Subcutaneous abdominal adipose tissue (tissue), 5 donors: Measurements from ENCODE around the gene NIM1K.

Experiments
- H3K27ac ChIP-seq: one replicate; pipeline ENCODE4 v1.7.0; 2013; ENCODE audit warnings: low read depth, mild to moderate bottlenecking, inconsistent platforms, low read length, moderate library complexity
- H3K27me3 ChIP-seq, 5 donors: one replicate each; pipeline ENCODE4 v1.7.0; 2013; ENCODE audit warnings: low read length in 5 of 5, inconsistent platforms in 1 of 5; ENCODE audit not compliant: control insufficient read depth in 5 of 5, insufficient read depth in 4 of 5
- H3K36me3 ChIP-seq, 5 donors: one replicate each; pipeline ENCODE4 v1.7.0; 2013; ENCODE audit warnings: low read length in 5 of 5; ENCODE audit not compliant: control insufficient read depth in 5 of 5, insufficient read depth in 5 of 5
- H3K4me1 ChIP-seq, 5 donors: one replicate each; pipeline ENCODE4 v1.7.0; 2013; ENCODE audit warnings: low read length in 5 of 5, mild to moderate bottlenecking in 3 of 5, moderate library complexity in 1 of 5; ENCODE audit not compliant: control insufficient read depth in 5 of 5, insufficient read depth in 5 of 5
- H3K4me3 ChIP-seq, 5 donors: one replicate each; pipeline ENCODE4 v1.7.0; 2013; ENCODE audit warnings: low read length in 5 of 5, low read depth in 1 of 5
- H3K9ac ChIP-seq, 5 donors: one replicate each; pipeline ENCODE4 v1.7.0; 2013; ENCODE audit warnings: low read length in 5 of 5, mild to moderate bottlenecking in 4 of 5, moderate library complexity in 3 of 5
- H3K9me3 ChIP-seq, 5 donors: one replicate each; pipeline ENCODE4 v1.7.0; 2013; ENCODE audit warnings: low read length in 5 of 5; ENCODE audit not compliant: control insufficient read depth in 5 of 5
- donor health status: healthy.
- donor health status: healthy.
- donor health status: healthy.
- donor health status: healthy.
- donor health status: healthy.

The NIM1K gene

GRCh38 chr5:43202380-43202779 lies 10.4 kb downstream of the NIM1K start:
- H3K4me3 ChIP-seq, result no peak overlapping the region

GRCh38 chr5:43203373-43203772 lies 11.3 kb downstream of the NIM1K start:
- Histone ChIP-seq H3K27me3 (peaks cover 0 to 5% (median 0%) of the 10 kb centered on the region in 5 donors), H3K27ac (no peak overlapping the region), H3K4me3 (no peak overlapping the region), H3K9ac (no peak overlapping the region), H3K9me3 (no peaks in the 10 kb centered on the region), H3K36me3 (no peaks in the 10 kb centered on the region), H3K4me1 (no peaks in the 10 kb centered on the region)

More at GRCh38 chr5:43202380-43202779, 10.4 kb downstream of the NIM1K start:
- Histone ChIP-seq H3K36me3 (no peaks in the 10 kb centered on the region), H3K27me3 (peaks cover 0 to 5% (median 0%) of the 10 kb centered on the region in 5 donors), H3K9me3 (no peaks in the 10 kb centered on the region), H3K9ac (no peak overlapping the region), H3K4me1 (no peaks in the 10 kb centered on the region), H3K27ac (no peak overlapping the region)

- Histone ChIP-seq H3K36me3 (no peaks in the 10 kb centered on the region), H3K27me3 (peaks cover 0 to 5% (median 0%) of the 10 kb centered on the region in 5 donors), H3K9me3 (no peaks in the 10 kb centered on the region), H3K9ac (no peak overlapping the region), H3K4me1 (no peaks in the 10 kb centered on the region), H3K27ac (no peak overlapping the region), H3K4me3 (no peak overlapping the region)
Observed at GRCh38 chr5:43204958-43205357, 12.9 kb downstream of the NIM1K start.

- Histone ChIP-seq H3K27ac (no peak overlapping the region), H3K4me1 (no peaks in the 10 kb centered on the region), H3K36me3 (no peaks in the 10 kb centered on the region), H3K27me3 (peaks cover 0 to 5% (median 0%) of the 10 kb centered on the region in 5 donors), H3K9ac (no peak overlapping the region), H3K4me3 (no peak overlapping the region), H3K9me3 (no peaks in the 10 kb centered on the region)
Observed at GRCh38 chr5:43207601-43208000, 15.6 kb downstream of the NIM1K start.

GRCh38 chr5:43208658-43209057 lies 16.6 kb downstream of the NIM1K start:
- Histone ChIP-seq H3K27ac (no peak overlapping the region), H3K4me1 (no peaks in the 10 kb centered on the region), H3K4me3 (no peak overlapping the region), H3K9me3 (no peaks in the 10 kb centered on the region), H3K36me3 (no peaks in the 10 kb centered on the region), H3K9ac (no peak overlapping the region), H3K27me3 (peaks cover 0 to 5% (median 0%) of the 10 kb centered on the region in 5 donors)

- Histone ChIP-seq H3K27me3 (peaks cover 0 to 5% (median 0%) of the 10 kb centered on the region in 5 donors), H3K36me3 (no peaks in the 10 kb centered on the region), H3K4me3 (no peak overlapping the region), H3K9me3 (no peaks in the 10 kb centered on the region), H3K9ac (no peak overlapping the region), H3K27ac (no peak overlapping the region), H3K4me1 (no peaks in the 10 kb centered on the region)
Observed at GRCh38 chr5:43209060-43209459, 17.0 kb downstream of the NIM1K start.

- Histone ChIP-seq H3K4me3 (no peak overlapping the region), H3K4me1 (no peaks in the 10 kb centered on the region), H3K9me3 (no peaks in the 10 kb centered on the region), H3K36me3 (no peaks in the 10 kb centered on the region), H3K9ac (no peak overlapping the region), H3K27me3 (peaks cover 0 to 5% (median 0%) of the 10 kb centered on the region in 5 donors), H3K27ac (no peak overlapping the region)
Observed at GRCh38 chr5:43209833-43210232, 17.8 kb downstream of the NIM1K start.

- Histone ChIP-seq H3K9me3 (no peaks in the 10 kb centered on the region), H3K4me1 (no peaks in the 10 kb centered on the region), H3K27ac (no peak overlapping the region), H3K4me3 (no peak overlapping the region), H3K27me3 (peaks cover 0 to 5% (median 0%) of the 10 kb centered on the region in 5 donors), H3K9ac (no peak overlapping the region), H3K36me3 (no peaks in the 10 kb centered on the region)
Observed at GRCh38 chr5:43210570-43210969, 18.5 kb downstream of the NIM1K start.

- H3K9me3 ChIP-seq, result no peaks in the 10 kb centered on the region
- H3K27me3 ChIP-seq, result peaks cover 0 to 4% (median 0%) of the 10 kb centered on the region in 5 donors
- no peak overlapping the region for H3K9ac ChIP-seq
- no peak overlapping the region for H3K27ac ChIP-seq
- no peak overlapping the region for H3K4me3 ChIP-seq
- no peaks in the 10 kb centered on the region for H3K4me1 ChIP-seq
- H3K36me3 ChIP-seq, result no peaks in the 10 kb centered on the region
Observed at GRCh38 chr5:43213951-43214350, 21.9 kb downstream of the NIM1K start.

GRCh38 chr5:43215073-43215631 lies 23.1 kb downstream of the NIM1K start:
- H3K27me3 ChIP-seq, result no peaks in the 10 kb centered on the region
- no peak overlapping the region for H3K9ac ChIP-seq
- H3K9me3 ChIP-seq, result no peaks in the 10 kb centered on the region
- no peaks in the 10 kb centered on the region for H3K36me3 ChIP-seq
- H3K4me1 ChIP-seq, result no peaks in the 10 kb centered on the region
- H3K27ac ChIP-seq, result no peak overlapping the region
- no peak overlapping the region for H3K4me3 ChIP-seq
